Embryonic facial prominence (tissue), 1 donor: ENCODE data around the gene FMOD.
A peak's percentile ranks its signal among the peaks of the same experiment; 100 is the strongest.
"Not testable (repeated sequence)": the region's sequence is repeated elsewhere in the genome, so short reads cannot be mapped to it uniquely, and the experiment has no call there.

Source experiments
- DNase-seq: peaks from one replicate; pipeline ENCODE4 v3.0.0-alpha.2; 2016; ENCODE audit errors: extremely low spot score

The FMOD gene

DNA sequence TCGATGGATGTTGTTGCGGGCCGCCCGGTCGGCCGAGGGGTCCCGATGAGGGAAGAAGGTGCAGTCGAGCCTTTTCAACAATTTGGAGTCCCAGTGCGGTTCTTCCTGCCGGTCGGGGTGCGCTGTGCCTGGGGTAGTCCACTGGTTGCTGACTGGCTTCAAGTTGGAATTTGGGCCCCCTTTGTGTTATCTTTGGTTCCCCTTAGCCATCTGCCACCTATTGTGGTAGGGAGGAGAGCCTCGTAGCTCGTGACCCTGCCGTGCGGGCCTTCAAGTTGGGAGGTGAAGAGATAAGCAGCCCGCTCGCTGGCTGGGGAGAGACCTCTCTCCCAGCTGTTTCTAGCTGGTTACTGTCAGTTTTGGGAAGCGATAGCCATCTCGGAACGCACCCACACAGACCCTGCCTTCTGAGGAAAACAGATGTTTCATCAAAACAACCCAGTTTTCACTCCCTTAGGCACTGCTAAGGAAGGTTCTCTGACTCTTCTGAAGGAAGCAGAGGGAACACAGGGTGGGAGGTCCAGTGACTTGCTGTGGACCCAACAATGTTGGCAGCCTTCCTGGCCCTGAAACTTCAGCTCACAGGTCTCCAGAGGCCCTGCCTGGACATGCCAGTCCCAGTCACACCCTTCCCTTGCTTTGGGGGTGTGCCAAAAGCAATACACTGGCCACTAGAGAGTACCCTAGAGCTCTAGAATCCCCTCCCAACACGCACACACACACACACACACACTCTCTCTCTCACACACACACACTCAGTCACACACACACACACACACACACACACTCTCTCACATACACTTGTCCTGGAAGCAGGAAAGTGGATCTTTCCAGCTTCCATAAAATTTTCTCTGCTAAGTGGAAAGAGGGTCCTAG, 44.6 kb downstream of the FMOD start:
- DNase-seq, result no peak

DNA sequence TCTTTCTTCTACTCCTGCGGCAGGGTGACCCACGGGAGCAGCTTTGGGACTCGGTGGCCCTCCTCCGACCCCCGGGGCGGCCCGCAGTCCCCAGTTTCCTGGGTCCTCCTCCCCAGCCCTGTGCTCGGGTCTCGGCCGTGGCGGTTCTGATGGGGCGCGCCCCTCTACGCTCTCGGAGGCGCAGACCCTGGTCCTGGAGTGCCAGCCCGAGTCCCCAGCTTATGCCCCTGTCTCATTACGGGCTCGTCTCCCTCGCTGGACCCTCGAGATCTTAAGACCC, 45.2 kb downstream of the FMOD start:
- DNase-seq, result no peak

DNA sequence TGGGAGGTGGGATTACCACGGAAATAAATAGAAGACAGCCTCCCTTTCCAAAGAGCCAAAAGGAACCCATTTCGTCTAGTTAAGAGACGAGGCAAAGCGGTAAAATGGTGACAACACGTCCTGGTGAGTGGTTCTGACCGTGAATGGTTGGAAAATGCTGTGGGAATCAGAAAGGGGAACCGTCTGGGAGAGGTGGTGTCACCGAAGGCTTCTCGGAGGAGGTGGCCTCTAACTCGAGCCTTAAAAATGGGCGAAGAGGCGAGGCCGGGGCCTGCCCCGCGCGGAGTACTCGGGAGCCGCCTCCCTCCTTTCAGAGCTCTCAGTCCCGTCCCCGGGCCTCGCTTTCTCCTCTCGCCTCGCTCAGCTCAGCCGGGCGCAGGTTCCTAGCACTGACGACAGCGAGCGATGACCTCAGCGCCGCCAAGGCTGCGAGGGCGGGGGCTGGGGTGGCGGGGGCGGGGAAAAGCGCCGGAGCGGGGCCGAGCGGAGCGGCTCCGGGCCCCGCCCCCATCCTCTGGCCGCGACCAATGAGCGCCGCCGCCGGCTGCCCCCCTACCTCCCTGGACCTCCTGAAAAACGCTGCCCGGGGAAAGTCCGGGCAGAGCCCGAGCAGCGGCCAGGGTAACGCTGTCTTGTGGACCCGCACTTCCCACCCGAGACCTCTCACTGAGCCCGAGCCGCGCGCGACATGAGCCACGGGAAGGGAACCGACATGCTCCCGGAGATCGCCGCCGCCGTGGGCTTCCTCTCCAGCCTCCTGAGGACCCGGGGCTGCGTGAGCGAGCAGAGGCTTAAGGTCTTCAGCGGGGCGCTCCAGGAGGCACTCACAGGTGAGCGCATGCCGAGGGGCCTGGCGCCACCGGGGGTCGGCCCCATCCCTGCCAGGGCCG, 45.8 kb downstream of the FMOD start, which contains the start of gene BTG2:
BTG2 (plus strand) TSS at position 601 of the 890 bp plus-strand sequence; CDS start at position 689, 88 bp downstream.
- peak; percentile 88 for DNase-seq

DNA sequence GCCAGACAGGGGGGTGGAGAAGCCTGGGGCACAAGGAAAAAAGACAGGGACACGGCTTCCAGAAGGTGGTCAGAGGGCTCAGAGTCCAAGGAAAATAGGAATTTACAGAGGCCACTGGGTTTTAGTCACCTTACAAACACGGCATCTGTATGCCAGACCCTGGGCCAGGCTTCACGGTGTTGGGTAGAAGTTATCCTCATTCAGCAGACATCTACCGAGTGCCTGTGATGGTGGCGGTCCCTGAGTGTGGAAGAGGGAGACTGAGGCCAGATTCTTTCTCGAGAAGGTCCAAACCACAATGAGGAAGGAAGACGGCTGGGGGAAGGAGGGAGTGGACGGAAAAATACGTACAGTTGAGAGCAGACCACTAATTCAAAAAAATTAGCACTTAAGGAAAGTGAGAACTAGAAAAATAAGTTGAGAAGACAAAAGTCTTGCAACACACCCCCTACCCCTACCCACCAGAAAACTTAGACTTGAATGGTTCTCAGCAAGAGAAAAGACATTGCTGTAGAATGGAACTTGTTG, 46.5 kb downstream of the FMOD start:
- no peak for DNase-seq

DNA sequence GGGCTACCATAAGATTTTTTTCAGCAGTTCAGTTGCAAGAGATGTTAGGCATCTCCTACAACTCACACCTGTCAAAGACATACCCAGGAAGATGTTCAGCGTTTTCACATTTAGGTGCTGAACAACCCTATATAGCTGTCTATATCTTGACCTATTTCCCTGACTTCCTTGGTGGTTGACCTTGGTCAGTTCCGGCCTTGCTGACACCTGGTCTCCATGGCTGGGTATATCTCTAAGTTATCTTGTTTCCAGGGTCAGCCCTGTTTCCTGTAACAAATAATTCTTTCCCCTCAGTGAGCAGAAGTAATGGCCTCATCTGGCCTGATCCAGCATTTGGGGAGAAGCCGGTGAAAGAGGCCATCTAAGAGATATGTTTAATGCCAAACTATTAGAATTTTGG, 48.0 kb downstream of the FMOD start:
- no peak for DNase-seq

DNA sequence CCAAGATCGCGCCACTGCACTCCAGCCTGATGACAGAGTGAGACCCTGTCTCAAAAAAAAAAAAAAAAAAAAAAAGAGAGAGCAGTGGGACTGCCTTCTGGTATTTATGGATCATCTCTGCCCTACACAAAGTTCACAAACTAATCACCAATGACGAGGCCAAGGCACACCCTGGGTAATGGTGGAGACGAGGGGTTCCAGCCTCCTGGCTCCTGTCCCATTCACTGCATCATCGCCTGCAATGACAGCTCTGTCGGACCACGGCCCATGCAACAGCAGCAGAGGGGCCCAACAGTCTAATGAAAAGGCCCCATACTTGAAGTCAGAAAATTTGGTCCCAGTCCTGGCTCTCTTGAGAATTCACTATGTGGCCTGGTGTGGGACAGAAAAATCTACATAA, 48.5 kb downstream of the FMOD start:
- no peak for DNase-seq

DNA sequence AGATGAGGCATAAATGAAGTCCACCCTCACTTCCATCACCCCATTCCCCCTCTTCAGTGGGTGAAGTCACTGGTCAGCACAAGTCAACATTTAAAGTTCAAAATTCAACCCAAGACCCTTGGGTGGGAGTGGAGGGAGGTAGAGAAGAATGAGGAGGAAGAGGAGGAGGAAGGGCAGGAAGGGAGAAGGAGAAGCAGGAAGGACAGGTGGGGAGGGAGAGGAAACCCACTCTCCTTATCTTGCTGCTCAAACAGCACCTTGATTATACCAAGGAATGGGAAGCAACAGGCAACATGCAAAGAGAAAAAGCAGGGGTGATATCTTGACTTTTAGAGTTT, 49.6 kb downstream of the FMOD start:
- no peak for DNase-seq

DNA sequence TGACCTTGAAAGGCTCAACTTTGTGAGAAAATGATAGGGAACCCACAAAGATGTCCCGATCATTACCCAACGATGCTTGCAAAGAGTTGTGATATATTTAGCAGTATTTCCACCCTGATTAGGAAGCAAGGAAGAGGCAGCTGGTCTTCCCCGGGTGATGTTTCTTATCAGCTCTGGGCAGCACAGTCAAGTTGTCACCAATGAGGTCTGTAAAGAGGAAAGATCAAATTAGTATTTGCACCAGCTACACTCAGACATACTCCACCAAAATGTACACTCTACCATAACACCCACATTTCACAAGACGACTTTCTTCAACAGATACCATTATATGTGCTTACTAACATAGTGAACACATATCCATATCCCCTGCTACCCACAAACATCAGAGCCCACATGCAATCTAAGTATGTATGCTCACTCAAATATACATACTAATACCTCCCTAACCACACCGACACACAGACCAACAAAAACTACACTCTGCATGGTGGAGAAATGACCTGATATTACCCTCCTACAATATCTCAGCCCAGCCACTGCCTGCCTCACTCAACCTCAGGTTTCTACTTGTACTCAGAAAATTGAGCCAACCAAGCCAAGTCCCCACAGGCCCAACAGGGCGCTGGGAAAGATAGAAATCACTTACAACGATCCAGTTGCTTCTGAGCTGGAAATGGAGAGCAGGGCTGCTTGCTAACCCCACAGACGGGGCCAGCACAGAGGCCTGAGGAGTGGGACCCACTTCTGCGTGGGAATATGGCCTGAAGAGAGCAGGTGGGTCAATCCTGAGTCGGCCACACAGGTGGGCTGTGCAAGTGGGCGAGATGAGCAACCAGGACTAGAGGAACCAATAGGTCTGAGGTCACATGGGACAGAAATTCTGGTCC, 50.2 kb downstream of the FMOD start:
- DNase-seq, result no peak

DNA sequence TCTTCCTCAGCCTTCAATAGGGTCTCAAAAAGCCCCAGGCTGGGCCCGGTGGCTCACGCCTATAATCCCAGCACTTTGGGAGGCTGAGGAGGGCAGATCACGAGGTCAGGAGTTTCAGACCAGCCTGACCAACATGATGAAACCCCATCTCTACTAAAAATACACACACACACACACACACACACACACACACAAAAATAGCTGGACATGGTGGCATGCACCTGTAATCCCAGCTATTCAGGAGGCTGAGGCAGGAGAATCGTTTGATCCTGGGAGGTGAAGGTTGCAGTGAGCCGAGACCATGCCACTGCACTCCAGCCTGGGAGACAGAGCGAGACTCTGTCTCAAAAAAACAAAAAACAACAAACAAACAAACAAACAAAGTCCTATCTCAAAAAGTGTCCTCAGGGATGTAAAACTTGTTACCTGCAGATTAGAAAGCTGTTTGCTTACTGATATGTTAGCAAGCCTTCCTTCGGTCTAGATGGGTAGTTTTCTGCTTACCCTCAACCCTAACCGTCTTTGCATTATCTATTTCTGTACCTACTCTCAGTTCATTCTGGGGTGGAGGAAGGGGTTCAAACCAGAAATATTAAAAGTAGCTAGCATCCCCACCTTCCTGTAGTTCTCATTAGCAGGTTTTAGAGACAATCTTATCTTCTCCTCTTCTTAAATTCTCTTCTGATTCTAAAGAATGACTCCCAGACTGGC, 51.0 kb downstream of the FMOD start:
- DNase-seq, result not testable (repeated sequence)

DNA sequence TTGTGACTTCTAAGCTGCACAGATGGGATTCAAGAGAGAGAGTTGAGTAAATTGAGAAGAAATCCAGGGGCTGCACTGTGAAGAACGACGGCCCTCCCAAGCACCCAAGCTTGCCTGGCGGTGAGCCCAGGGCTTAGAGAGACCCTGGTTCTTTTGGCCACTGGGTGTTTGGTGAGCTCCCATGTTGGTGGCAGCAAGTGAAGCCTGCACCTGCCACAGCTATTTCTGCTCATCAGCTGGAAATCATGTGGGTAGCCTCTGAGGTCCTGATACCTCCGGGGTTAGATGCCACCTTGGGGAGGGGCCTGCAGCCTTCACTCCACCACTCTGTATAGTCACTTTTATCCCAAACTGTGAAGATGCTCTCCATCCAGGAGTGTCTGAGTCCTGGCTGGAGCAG, 51.8 kb downstream of the FMOD start:
- DNase-seq, result no peak

DNA sequence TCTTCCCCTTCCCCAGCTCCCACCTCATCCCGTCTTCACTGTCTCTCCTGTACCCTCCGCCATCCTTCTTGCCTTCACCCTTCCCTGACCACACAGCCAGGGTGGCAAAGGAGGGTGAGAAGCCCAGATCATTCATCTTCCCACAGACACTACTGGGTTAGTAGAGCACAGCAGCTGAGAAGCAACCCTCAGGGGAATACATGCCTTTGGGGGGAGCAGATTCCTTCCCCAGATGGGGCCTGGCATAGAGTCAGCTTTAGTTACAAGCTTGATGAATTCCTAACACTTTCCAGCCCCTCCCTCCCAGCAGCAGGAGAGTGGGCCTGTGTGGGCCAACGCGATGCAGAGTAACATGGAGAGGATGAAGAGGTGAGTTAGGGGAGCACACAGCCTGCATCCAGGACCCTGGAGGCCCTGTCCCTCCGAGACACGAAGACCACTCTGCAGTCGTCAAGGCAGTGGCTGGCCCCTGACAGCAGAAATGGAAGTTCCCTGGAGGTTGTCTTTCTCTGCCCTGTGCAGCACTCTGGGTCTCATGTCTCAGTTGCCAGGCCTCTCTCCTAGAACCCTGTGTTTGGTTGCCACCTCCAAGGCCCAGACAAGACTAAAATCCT, 54.4 kb downstream of the FMOD start:
- DNase-seq, result no peak

DNA sequence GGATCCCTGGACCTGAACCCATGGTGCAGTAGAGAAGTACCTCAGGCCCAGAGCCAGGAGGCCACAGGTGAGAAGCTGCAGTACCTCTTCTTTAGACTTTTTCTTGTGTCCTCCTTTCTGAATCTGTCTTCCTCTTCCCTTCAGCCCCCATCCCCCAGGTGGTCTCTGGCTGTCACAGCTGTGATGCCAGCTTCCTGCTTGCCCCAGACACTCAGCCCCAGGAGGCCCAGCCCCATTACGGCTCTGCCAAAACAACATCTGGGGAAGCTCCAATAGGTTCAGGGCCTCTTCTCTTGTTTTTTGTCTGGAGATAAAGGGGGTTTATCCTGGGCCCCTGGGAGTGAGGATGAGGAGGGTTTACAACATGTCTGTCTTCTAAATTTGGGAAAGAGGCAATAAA, 55.1 kb downstream of the FMOD start:
- no peak for DNase-seq

DNA sequence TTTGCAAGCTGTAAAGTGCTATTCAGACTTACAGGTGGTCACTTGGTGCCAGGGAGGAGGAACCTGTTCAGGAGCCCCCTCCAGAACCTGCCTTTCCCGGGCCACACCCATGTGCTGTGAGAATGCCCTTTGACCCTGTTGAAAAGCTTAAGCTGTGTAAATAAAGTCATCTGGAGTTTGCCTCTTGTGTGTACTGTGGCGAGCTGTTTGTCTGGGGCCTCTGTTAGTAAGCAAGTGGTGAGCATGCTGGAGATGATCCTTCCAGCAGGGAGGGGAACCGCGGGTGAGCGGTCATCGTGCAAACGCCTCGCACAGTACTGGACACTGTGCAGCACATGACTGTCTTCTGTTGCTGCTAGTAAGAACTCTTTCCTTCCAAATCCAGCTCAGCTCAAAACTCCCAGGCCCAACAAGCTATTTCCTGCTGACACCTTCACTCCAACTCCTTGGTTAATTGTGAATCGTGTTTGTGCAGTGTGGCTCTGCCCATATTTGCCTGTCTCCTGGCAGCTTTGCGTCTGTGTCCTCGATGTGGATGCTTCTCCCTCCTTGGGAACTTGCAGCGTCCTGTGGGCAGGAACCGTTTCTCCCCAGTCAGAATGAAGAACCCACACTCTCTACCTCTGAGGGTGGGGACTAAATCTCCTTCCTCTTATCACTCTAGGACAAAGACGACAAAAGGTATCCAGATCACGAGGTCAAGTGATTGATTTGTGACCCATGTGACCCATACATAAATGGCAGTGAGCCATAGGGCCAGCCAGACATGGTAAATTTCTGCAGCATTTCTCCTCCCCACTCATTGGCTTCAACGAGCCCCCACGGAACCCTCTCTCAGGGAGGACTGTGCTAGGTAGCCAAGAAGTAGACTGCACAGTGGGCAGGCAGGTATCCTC, 59.5 kb downstream of the FMOD start:
- no peak for DNase-seq
